GM10266 (cell line): ENCODE data around the gene MYO1D.

Source experiments
- DNase-seq: peaks from one replicate; pipeline ENCODE4 v3.0.0; 2012; ENCODE audit errors: extremely low spot score
- TF ChIP-seq, protein P1 (sequence below): IDR thresholded peaks from 2 replicates; pipeline ENCODE4 v1.5.1; 2012; ENCODE audit warnings: mild to moderate bottlenecking, low read depth; ENCODE audit not compliant: control insufficient read depth, insufficient read depth; ENCODE audit errors: missing control alignments

The MYO1D gene

DNA sequence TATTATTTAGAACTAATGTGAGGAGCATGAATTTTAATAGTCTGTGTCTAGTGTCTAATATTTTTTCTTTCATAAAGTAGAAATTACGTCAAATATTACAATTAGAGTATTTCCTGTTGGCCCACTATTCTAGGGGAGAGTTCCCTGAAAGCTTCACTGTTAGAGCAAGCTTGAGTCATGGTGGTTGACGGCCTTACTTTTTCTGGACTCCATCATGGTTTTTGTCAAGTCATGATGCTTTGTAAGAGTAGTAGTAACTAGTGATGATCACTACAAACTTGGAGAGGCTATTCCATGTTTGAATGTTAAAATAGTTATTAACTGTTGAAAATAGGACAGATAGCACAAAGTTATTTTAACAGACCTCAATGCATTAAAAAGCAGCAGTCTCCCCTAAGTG lies 431.0 kb downstream of the MYO1D start:
- DNase-seq, result no peak

DNA sequence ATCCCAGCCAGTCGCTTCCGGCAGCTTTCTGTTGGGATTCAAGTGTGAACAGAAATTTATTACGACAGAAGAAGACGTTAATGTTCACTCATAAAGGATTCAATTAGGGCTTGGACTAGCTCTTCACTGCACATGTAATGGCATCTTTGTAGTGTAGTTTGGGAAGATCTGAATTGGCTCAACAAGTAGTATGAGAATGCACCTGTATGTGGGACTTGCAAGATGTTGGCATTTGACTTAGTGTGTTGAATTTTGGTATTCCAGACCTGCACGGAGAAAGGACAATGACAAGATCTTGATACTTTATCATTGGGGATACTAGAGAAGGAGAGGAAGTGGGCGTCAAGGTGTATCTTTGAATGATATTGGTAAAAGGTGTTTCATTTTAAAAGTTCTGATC lies 431.4 kb downstream of the MYO1D start:
- TF ChIP-seq, protein P1, sequence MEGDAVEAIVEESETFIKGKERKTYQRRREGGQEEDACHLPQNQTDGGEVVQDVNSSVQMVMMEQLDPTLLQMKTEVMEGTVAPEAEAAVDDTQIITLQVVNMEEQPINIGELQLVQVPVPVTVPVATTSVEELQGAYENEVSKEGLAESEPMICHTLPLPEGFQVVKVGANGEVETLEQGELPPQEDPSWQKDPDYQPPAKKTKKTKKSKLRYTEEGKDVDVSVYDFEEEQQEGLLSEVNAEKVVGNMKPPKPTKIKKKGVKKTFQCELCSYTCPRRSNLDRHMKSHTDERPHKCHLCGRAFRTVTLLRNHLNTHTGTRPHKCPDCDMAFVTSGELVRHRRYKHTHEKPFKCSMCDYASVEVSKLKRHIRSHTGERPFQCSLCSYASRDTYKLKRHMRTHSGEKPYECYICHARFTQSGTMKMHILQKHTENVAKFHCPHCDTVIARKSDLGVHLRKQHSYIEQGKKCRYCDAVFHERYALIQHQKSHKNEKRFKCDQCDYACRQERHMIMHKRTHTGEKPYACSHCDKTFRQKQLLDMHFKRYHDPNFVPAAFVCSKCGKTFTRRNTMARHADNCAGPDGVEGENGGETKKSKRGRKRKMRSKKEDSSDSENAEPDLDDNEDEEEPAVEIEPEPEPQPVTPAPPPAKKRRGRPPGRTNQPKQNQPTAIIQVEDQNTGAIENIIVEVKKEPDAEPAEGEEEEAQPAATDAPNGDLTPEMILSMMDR, result no peak
- DNase-seq, result no peak

More for the DNA sequence above, 431.0 kb downstream of the MYO1D start:
- TF ChIP-seq, protein P1, result no peak

DNA sequence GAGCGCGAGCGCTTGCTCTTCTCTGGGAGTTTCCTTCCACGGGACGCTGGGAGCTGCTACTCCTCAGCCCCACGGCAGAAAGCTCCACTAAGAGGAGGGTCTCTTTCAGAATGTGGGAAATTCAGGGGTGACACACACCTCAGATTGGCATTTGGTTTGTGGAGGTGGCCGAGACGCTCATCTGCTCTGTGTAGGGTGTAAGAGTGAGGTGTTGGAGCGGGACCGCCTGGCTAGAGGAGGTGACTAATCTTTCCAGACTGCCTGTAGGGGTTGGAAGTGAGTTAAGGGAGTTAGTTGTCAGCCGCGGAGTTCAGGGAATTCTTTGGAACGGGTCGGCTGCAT lies 431.9 kb downstream of the MYO1D start:
- no peak for DNase-seq
- TF ChIP-seq, protein P1, result no peak

DNA sequence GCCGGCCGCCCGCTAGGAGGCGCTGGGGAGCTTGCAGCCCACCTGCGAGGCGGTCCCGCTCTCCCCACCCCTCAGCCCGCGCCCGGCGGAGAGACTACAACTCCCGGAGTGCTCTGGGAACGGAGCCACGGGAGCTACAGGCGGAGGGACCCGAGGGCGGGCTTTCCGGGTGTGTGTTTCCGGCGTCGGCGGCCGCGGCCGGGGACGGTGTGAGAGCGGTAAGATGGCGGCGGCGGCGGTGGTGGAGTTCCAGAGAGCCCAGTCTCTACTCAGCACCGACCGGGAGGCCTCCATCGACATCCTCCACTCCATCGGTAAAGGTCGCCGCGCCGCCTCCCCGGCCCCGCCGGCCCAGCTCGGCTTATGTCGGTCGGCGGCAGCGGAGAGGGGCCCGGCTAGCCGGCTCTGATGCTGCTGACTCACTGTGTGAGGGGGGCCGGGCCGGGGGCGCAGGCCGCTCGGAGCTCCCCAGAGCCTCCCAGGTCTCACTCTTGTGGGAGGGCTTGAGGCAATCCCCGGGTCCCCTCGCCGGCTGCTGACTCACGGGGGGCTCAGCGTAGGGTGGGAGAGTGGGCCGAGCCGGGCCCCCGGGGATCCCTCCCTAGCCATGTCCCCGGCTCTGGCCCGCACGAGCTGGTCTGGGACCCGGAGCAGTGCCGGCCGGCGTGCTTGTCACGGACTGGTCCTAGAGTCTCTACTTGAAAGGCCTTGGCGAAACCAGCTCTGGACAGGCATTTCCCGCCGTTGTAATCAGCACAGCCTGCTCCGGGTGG lies 432.4 kb downstream of the MYO1D start, which contains the start of gene PSMD11:
PSMD11 (plus strand) TSS at position 210 of the 773 bp plus-strand sequence; CDS start at position 224, 14 bp downstream.
- TF ChIP-seq, protein P1, result peak; percentile 91
- peak; percentile 97 for DNase-seq

DNA sequence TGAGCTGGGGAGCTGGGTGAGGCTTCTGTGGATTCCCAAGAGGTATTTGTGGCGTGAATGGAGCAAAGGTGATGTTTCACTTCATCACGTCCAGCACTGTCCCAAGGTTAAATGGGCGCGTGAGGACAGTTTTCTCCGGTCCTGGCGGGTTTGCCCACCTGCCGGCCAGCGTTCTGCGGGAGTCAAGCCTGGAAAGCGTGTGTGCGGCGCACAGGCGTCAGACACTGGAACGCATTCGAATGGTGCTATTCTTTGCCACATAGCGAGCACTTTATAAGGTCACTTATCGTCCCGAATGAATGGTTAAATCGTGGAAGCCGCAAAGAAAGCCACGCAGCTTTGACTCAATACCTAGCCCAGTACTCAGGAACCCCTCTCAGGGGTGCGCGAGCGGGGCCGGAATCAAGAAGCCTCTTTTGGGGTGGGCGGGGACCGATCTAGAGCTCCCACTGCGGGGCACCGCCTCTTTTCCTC lies 433.1 kb downstream of the MYO1D start:
- TF ChIP-seq, protein P1, result no peak
- DNase-seq, result no peak
